ENCODE results near the gene U2AF1L4. TPM values are rescaled to one million over a fixed set of nuclear protein-coding genes. Genes with fewer than 3 reads are reported as not detected.

Gene U2AF1L4
- polyA plus RNA-seq, 3 donors = 6.2 to 140 (median 8.7) TPM

DNA sequence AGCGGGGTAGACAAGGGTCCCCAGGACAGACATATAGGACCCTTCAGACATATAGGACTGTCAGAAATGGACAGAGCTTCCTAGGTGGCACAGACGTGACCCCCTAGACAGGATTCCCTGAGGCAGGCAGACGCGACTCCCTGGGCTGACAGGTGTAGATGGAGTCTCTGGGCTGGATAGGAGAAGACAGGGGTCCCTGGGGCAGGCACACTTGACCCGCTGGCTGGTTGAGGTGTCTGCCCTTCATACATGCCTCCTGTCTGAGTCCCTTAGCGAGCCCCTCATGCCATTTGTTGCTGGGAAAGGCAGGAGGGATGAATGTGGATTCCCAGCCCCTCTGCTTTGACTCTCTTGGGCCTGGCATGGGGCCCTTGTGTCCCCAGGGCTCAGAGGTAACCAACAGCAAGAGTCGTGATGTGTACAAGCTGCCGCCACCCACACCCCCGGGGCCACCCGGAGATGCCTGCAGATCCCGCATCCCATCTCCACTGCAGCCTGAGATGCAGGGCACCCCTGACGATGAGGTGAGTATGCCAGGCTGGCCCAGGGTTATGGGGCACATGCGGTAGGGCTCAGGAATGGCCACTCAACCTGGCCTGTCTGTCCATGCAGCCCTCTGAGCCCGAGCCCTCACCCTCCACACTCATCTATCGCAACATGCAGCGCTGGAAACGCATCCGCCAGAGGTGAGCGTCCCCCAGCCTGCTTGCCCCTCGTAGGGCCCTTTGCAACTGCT lies 8.6 kb upstream of the U2AF1L4 start:
- Histone ChIP-seq H3K36me3 (replicated peaks in 1 of 2; ENCODE audit: control insufficient read depth in 1 of 2, insufficient read depth in 2 of 2, low read length in 2 of 2) (peaks cover 24 to 30% of the 10 kb centered on the region in 2 donors), H3K79me2 (ENCODE audit: insufficient read depth, low read length) (peaks cover 11% of the 10 kb centered on the region), H3K9ac (ENCODE audit: insufficient read depth, low read length, poor library complexity, severe bottlenecking) (no peak overlapping the region), H3K4me1 (ENCODE audit: control insufficient read depth in 1 of 2, insufficient read depth in 2 of 2, low read length in 2 of 2) (peaks cover 33 to 47% of the 10 kb centered on the region in 2 donors), H3K27ac (ENCODE audit: low read depth in 1 of 2, low read length in 2 of 2) (no peak overlapping the region), H3K27me3 (ENCODE audit: control insufficient read depth in 2 of 2, insufficient read depth in 2 of 2, low read length in 2 of 2) (peaks cover 9 to 21% of the 10 kb centered on the region in 2 donors), H3K4me3 (replicated peaks in 1 of 3; ENCODE audit: low read depth in 2 of 3, low read length in 3 of 3) (no peak overlapping the region), H3K9me3 (replicated peaks in 1 of 2; ENCODE audit: control insufficient read depth in 1 of 2, insufficient read depth in 1 of 2, low read length in 2 of 2) (no peaks in the 10 kb centered on the region), H3K4me2 (replicated peaks; ENCODE audit: extremely low read depth, low read length, poor library complexity, severe bottlenecking) (no peak overlapping the region), H2AFZ (ENCODE audit: insufficient read depth, low read depth, low read length, poor library complexity, severe bottlenecking) (no peak overlapping the region), H4K20me1 (ENCODE audit: insufficient read depth, low read length) (peaks cover 6% of the 10 kb centered on the region)
- Mint-ChIP-seq H3K27me3 (ENCODE audit: low read depth in 3 of 3) (peaks cover 18 to 32% (median 25%) of the 10 kb centered on the region in 3 donors), H3K9me3 (peaks cover 0 to 8% (median 3%) of the 10 kb centered on the region in 7 donors), H3K4me3 (peak overlapping the region in 1 of 2 donors; percentile 30), H3K27ac (peak overlapping the region in 1 of 7 donors; percentile 72), H3K36me3 (peaks cover 34 to 39% of the 10 kb centered on the region in 2 donors), H3K4me1 (peaks cover 36% of the 10 kb centered on the region)
- TF ChIP-seq, protein P1, sequence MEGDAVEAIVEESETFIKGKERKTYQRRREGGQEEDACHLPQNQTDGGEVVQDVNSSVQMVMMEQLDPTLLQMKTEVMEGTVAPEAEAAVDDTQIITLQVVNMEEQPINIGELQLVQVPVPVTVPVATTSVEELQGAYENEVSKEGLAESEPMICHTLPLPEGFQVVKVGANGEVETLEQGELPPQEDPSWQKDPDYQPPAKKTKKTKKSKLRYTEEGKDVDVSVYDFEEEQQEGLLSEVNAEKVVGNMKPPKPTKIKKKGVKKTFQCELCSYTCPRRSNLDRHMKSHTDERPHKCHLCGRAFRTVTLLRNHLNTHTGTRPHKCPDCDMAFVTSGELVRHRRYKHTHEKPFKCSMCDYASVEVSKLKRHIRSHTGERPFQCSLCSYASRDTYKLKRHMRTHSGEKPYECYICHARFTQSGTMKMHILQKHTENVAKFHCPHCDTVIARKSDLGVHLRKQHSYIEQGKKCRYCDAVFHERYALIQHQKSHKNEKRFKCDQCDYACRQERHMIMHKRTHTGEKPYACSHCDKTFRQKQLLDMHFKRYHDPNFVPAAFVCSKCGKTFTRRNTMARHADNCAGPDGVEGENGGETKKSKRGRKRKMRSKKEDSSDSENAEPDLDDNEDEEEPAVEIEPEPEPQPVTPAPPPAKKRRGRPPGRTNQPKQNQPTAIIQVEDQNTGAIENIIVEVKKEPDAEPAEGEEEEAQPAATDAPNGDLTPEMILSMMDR (IDR thresholded peaks at IDR 0.05) = no peak
- 97% methylated on average over 17 of the region's 20 CpGs for WGBS (ENCODE audit: insufficient coverage)
- no peak for DNase-seq
- intact Hi-C loops (cut with micrococcal nuclease) = loop anchor here in 1 of 2 donors (10.0 kb wide), 1 partner anchor 361 kb away; the partner anchor contains the start of genes OVOL3, POLR2I and TBCB

DNA sequence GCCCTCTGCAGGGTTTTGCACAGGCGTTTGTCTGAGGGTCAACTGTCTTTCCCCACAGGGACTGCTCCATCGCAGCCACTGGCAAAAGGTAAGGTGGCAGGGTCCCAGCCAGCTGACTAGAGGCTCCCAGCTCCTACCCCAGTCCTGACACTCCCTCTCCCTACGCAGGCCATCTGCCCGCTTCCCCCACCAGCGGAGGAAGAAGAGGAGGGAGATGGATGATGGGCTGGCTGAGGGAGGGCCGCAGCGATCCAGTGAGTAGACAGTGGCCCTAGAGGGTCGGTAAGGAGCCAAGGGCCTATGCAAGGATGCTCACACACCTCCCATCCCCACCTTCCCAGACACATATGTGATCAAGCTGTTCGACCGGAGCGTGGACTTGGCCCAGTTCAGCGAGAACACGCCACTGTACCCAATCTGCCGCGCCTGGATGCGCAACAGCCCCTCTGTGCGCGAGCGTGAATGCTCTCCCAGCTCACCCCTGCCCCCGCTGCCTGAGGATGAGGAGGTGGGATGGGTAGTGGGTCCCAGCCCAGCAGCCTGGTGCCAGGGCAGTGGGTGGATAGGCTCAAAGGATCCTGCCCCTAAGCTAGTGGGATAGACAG lies 7.6 kb upstream of the U2AF1L4 start:
- Histone ChIP-seq H4K20me1 (ENCODE audit: insufficient read depth, low read length) (no peaks in the 10 kb centered on the region), H3K9ac (ENCODE audit: insufficient read depth, low read length, poor library complexity, severe bottlenecking) (no peak overlapping the region), H3K36me3 (replicated peaks in 1 of 2; ENCODE audit: control insufficient read depth in 1 of 2, insufficient read depth in 2 of 2, low read length in 2 of 2) (peaks cover 24 to 30% of the 10 kb centered on the region in 2 donors), H3K4me3 (replicated peaks in 1 of 3; ENCODE audit: low read depth in 2 of 3, low read length in 3 of 3) (no peak overlapping the region), H3K4me2 (replicated peaks; ENCODE audit: extremely low read depth, low read length, poor library complexity, severe bottlenecking) (no peak overlapping the region), H3K9me3 (replicated peaks in 1 of 2; ENCODE audit: control insufficient read depth in 1 of 2, insufficient read depth in 1 of 2, low read length in 2 of 2) (no peaks in the 10 kb centered on the region), H3K27me3 (ENCODE audit: control insufficient read depth in 2 of 2, insufficient read depth in 2 of 2, low read length in 2 of 2) (peaks cover 9 to 21% of the 10 kb centered on the region in 2 donors), H2AFZ (ENCODE audit: insufficient read depth, low read depth, low read length, poor library complexity, severe bottlenecking) (no peak overlapping the region), H3K79me2 (ENCODE audit: insufficient read depth, low read length) (peaks cover 15% of the 10 kb centered on the region), H3K4me1 (ENCODE audit: control insufficient read depth in 1 of 2, insufficient read depth in 2 of 2, low read length in 2 of 2) (peaks cover 34 to 48% of the 10 kb centered on the region in 2 donors), H3K27ac (ENCODE audit: low read depth in 1 of 2, low read length in 2 of 2) (no peak overlapping the region)
- Mint-ChIP-seq H3K27me3 (ENCODE audit: low read depth in 3 of 3) (peaks cover 18 to 29% (median 25%) of the 10 kb centered on the region in 3 donors), H3K4me3 (no peak overlapping the region), H3K9me3 (peaks cover 0 to 8% (median 3%) of the 10 kb centered on the region in 7 donors), H3K27ac (no peak overlapping the region), H3K4me1 (peaks cover 37% of the 10 kb centered on the region), H3K36me3 (peaks cover 36 to 39% of the 10 kb centered on the region in 2 donors)
- DNase-seq = no peak
- WGBS (ENCODE audit: insufficient coverage) = 96% methylated on average over 11 of the region's 20 CpGs
- TF ChIP-seq, protein P1 (IDR thresholded peaks at IDR 0.05) = no peak
- intact Hi-C loops (cut with micrococcal nuclease) = loop anchor here in 1 of 2 donors (10.0 kb wide), 1 partner anchor 362 kb away; the partner anchor contains the start of genes OVOL3, POLR2I and TBCB

Measured in CD14-positive monocyte (primary cell).